Endothelial cell of umbilical vein (primary cell): Measurements from ENCODE around the gene THAP9. TPM values are rescaled to one million over a fixed set of nuclear protein-coding genes. Genes with fewer than 3 reads are reported as not detected.
"Not testable (repeated sequence)": the region's sequence is repeated elsewhere in the genome, so short reads cannot be mapped to it uniquely, and the experiment has no call there.

Experiments used
- BruUV-seq: library from RNA; stranded (reverse); fragments of 400-500 nt; replicated peaks from 2 replicates; lab custom pipeline; 2021; lab: Mats Ljungman, UMichigan
- CTCF ChIA-PET: fragments of 300-600, 350-600 bp; sonication (Branson Sonifier 250); formaldehyde crosslinking; loops from one replicate; lab custom pipeline; 2021; ENCODE audit warnings: antibody characterized with exemption, inconsistent platforms; lab: Charles Lee
- POLR2A ChIA-PET: fragments of 300-600, 350-600 bp; sonication (Branson Sonifier 250); formaldehyde crosslinking; loops from one replicate; lab custom pipeline; 2021; ENCODE audit warnings: antibody characterized with exemption, inconsistent platforms; lab: Charles Lee
- DNase-seq: peaks from one replicate; pipeline ENCODE4 v3.0.0-alpha.2; 2011; ENCODE audit warnings: low read depth, low spot score
- FAIRE-seq: peaks from 2 replicates; lab custom pipeline; 2011; peaks lifted over from hg19 to GRCh38; lab: Jason Lieb, UNC
- H2AFZ ChIP-seq: 2 replicates; pipeline ENCODE4 v1.6.0; 2012; ENCODE audit warnings: low read depth, low read length, control low read depth, inconsistent platforms
- H3K27ac ChIP-seq: 2 replicates; pipeline ENCODE4 v1.5.1; 2011; ENCODE audit warnings: low read depth, mild to moderate bottlenecking, control low read depth, low read length, moderate library complexity; ENCODE audit not compliant: insufficient read depth
- H3K27me3 ChIP-seq, 2 experiments: 2 replicates each; pipeline versions ENCODE4 v1.6.0 to v1.6.1; 2011; ENCODE audit warnings: low read length in 2 of 2, mixed read lengths in 1 of 2; ENCODE audit not compliant: control insufficient read depth in 2 of 2, insufficient read depth in 2 of 2
- H3K36me3 ChIP-seq, 2 experiments: 2 replicates in 1 of 2; 3 replicates in 1 of 2; pipeline ENCODE4 v1.5.1; 2011; ENCODE audit warnings: low read length in 2 of 2, mild to moderate bottlenecking in 1 of 2, moderate library complexity in 1 of 2; ENCODE audit not compliant: control insufficient read depth in 2 of 2, insufficient read depth in 2 of 2; ENCODE audit errors: extremely low read depth in 1 of 2
- H3K4me1 ChIP-seq: 3 replicates; pipeline ENCODE4 v1.5.1; 2011; ENCODE audit warnings: mild to moderate bottlenecking, low read length; ENCODE audit not compliant: control insufficient read depth, insufficient read depth; ENCODE audit errors: extremely low read depth
- H3K4me2 ChIP-seq: 2 replicates; pipeline ENCODE4 v1.6.1; 2011; ENCODE audit warnings: low read length, control low read depth, mixed read lengths; ENCODE audit not compliant: insufficient read depth
- H3K4me3 ChIP-seq, 3 experiments: fragments of 200-600 bp in 1 of 3; sonication (generic), shearing (Covaris generic) in 1 of 3; replicated peaks in 1 of 3; 2 replicates each; pipeline ENCODE4 v1.5.1; 2011 to 2016; ENCODE audit warnings: control low read depth in 3 of 3, low read length in 3 of 3, mild to moderate bottlenecking in 2 of 3, inconsistent platforms in 1 of 3, low read depth in 1 of 3, moderate library complexity in 1 of 3; ENCODE audit not compliant: insufficient read depth in 1 of 3
- H3K79me2 ChIP-seq: 2 replicates; pipeline ENCODE4 v1.6.0; 2012; ENCODE audit warnings: low read length, inconsistent platforms; ENCODE audit not compliant: control insufficient read depth, insufficient read depth
- H3K9ac ChIP-seq: replicated peaks from 2 replicates; pipeline ENCODE3; 2011; ENCODE audit warnings: low read length, control low read depth; ENCODE audit not compliant: insufficient read depth; ENCODE audit errors: extremely low read depth
- H3K9me1 ChIP-seq: replicated peaks from 3 replicates; pipeline ENCODE4 v1.6.0; 2011; ENCODE audit warnings: mild to moderate bottlenecking, low read length; ENCODE audit not compliant: control insufficient read depth, insufficient read depth; ENCODE audit errors: extremely low read depth
- H3K9me3 ChIP-seq: replicated peaks from 2 replicates; pipeline ENCODE4 v1.5.1; 2012; ENCODE audit warnings: low read length, inconsistent platforms; ENCODE audit not compliant: control insufficient read depth, insufficient read depth
- H4K20me1 ChIP-seq: replicated peaks from 2 replicates; pipeline ENCODE3; 2011; ENCODE audit warnings: mild to moderate bottlenecking, low read length; ENCODE audit not compliant: control insufficient read depth, insufficient read depth; ENCODE audit errors: extremely low read depth
- EZH2 ChIP-seq: IDR thresholded peaks from 2 replicates; pipeline ENCODE4 v1.6.1; 2012; ENCODE audit warnings: borderline replicate concordance, low read depth, mild to moderate bottlenecking, moderate library complexity, low read length, inconsistent platforms; ENCODE audit not compliant: severe bottlenecking
- FOS ChIP-seq: IDR thresholded peaks from 2 replicates; pipeline ENCODE4 v1.6.1; 2011; ENCODE audit warnings: mild to moderate bottlenecking, low read length, moderate library complexity, borderline replicate concordance; ENCODE audit not compliant: insufficient read depth
- POLR2AphosphoS5 ChIP-seq: IDR thresholded peaks from 2 replicates; pipeline ENCODE4 v1.6.1; 2012; ENCODE audit warnings: low read depth, mild to moderate bottlenecking, control low read depth, low read length, moderate library complexity; ENCODE audit not compliant: insufficient read depth
- dilution Hi-C: fragments of 300-500 bp; cut with MboI; formaldehyde crosslinking; loops from one replicate; pipeline ENCODE4 v1.15.0; 2019; ENCODE audit warnings: low sequenced_read_pairs; ENCODE audit not compliant: extremely low pct_ligation_motif_present
- intact Hi-C: fragments of 100-400 bp; cut with micrococcal nuclease; formaldehyde crosslinking; loops from one replicate; pipeline ENCODE4 v1.10.0; 2022
- polyA plus RNA-seq, 4 experiments: library from polyadenylated mRNA; depleted of rRNA in 3 of 4; stranded (reverse) in 3 of 4; unstranded in 1 of 4; fragments of >200 nt; gene quantifications; 2 replicates each; pipeline versions ENCODE4 v1.2.1 to v1.2.3, GENCODE V29; 2011 to 2012; ENCODE audit warnings: missing spikeins in 1 of 4
- total RNA-seq: library from RNA; stranded (reverse); gene quantifications from 2 replicates; pipeline ENCODE4 v1.2.3, GENCODE V29; 2021
- TF ChIP-seq, protein P1 (sequence below): IDR thresholded peaks from 2 replicates; pipeline ENCODE4 v1.6.1; 2011; ENCODE audit not compliant: insufficient read depth, insufficient read length

THAP9 gene
- total and polyA plus RNA-seq, 2 donors (not counting 3 experiments of a cell fraction or from before 2014, with no cell fraction given), result 0.86 to 1.7 TPM

DNA sequence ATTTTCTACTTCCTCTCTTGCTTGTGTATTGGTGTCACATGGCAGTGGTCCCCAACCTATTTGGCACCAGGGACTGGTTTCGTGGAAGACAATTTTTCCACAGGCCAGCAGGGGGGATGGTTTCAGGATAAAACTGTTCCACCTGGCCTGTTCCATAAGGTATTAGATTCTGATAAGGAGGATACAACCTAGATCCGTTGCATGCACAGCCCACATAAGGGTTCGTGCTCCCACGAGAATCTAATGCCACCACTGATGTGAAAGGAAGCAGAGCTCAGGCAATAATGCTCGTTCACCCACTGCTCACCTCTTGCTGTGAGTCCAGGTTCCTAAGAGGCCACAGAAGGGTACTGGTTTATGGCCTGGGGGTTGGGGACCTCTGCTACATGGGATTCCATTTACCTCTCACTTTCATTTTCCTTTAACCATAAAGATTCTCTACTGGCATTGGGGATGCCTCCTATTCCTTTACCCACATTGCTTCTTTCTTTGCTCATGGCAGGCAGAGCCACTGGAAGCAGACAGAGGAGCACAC lies 47.7 kb upstream of the THAP9 start:
- Histone ChIP-seq H3K9ac (no peak overlapping the region), H3K4me2 (no peak overlapping the region), H3K9me3 (no peaks in the 10 kb centered on the region), H2AFZ (no peak overlapping the region), H3K4me3 (no peak overlapping the region), H4K20me1 (no peaks in the 10 kb centered on the region), H3K9me1 (no peaks in the 10 kb centered on the region), H3K27me3 (no peaks in the 10 kb centered on the region), H3K36me3 (peaks cover 21 to 53% of the 10 kb centered on the region in 2 experiments), H3K4me1 (no peaks in the 10 kb centered on the region), H3K27ac (no peak overlapping the region), H3K79me2 (peaks cover 4% of the 10 kb centered on the region)
- no peak for FAIRE-seq
- intact Hi-C loops (loop anchor here (5.0 kb wide), 1 partner anchor 429 kb away; the partner anchor contains the start of gene COQ2), dilution Hi-C loops (no loop called here)
- POLR2A ChIA-PET, result interaction anchor here (1.0 kb wide), 1 partner anchor 13 kb away, joined by 3 read pairs; no protein-coding TSS in a partner anchor
- no TSS peak for BruUV-seq
- TF ChIP-seq, protein P1, sequence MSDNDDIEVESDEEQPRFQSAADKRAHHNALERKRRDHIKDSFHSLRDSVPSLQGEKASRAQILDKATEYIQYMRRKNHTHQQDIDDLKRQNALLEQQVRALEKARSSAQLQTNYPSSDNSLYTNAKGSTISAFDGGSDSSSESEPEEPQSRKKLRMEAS, result no peak
- TF ChIP-seq EZH2 (no peak), POLR2AphosphoS5 (no peak), FOS (no peak)
- DNase-seq, result no peak
- CTCF ChIA-PET, result interaction anchor here (0.7 to 3.3 kb wide), 26 partner anchors 9 to 431 kb away, joined by 3 to 17 read pairs (median 6); partner anchors contain the start of gene COQ2

DNA sequence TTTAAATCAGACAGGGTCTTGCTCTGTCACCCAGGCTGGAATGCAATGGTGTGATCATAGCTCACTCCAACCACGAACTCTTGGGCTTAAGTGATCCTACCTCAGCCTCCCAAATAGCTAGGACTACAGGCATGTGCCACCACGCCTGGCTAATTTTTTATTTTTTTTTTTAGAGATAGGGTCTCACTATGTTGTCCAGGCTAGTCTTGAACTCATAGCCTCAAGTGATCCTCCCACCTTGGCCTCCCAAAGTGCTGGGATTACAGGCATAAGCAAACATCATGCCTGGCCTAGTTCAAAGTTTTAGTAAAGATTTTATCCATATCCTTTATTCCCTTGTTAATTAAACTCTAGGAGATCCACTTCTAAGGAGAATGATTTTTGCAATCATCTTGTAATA lies 40.0 kb upstream of the THAP9 start:
- BruUV-seq, intact Hi-C loops, POLR2A ChIA-PET, H3K4me3 ChIP-seq, H3K4me1 ChIP-seq, DNase-seq, H2AFZ ChIP-seq, H4K20me1 ChIP-seq, H3K4me2 ChIP-seq, H3K27ac ChIP-seq, H3K9ac ChIP-seq, H3K9me1 ChIP-seq, FAIRE-seq, dilution Hi-C loops, H3K9me3 ChIP-seq, H3K27me3 ChIP-seq: not testable (repeated sequence)
- Histone ChIP-seq H3K79me2 (peaks cover 21% of the 10 kb centered on the region), H3K36me3 (peaks cover 20 to 31% of the 10 kb centered on the region in 2 experiments)
- CTCF ChIA-PET, result interaction anchor here (0.6 kb wide), 1 partner anchor 398 kb away, joined by 3 read pairs; no protein-coding TSS in a partner anchor
